Right hindlimb (tissue), 1 donor: ENCODE data around the gene ST3GAL5.
"Not testable (repeated sequence)": the region's sequence is repeated elsewhere in the genome, so short reads cannot be mapped to it uniquely, and the experiment has no call there.

Source experiments
- DNase-seq: peaks from one replicate; pipeline ENCODE4 v3.0.0-alpha.2; 2018

Gene ST3GAL5

GRCh38 chr2:85830645-85831044 lies 58.1 kb downstream of the ST3GAL5 start:
- no peak for DNase-seq

DNA sequence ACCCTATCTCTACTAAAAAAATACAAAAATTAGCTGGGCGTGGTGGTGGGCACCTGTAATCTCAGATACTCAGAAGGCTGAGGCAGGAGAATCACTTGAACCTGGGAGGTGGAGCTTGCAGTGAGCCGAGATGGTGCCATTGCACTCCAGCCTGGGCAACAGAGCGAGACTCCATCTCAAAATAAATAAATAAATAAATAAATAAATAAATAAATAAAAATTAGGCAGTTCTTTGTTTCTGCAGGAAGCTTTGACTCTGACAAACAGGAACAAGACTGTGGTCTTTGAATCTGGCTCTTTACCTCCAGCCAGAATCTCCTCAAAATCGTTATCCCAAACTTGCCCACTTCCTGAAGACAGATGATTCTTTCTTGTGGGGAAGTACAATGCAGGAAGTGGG lies 59.4 kb downstream of the ST3GAL5 start:
- not testable (repeated sequence) for DNase-seq

DNA sequence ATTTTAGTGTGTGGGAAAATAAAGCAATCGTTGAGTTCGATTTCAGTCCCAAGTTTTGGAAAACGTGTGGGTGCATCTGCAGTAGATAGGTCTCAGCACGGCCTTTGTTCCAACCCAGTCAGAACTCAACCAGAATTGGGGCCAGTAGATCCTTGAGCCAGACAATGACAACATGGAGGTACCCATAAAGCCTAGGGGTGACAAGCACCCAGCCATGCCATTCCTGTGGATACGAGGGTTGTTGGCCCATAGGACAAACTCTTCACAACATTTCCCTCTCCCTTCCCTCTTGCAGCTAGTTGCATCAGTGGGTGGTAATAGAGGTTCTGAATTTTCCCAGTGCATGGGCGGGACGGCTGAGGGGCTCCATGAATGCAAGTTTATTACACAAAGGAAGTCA lies 60.1 kb downstream of the ST3GAL5 start:
- no peak for DNase-seq

GRCh38 chr2:85827879-85828569 lies 60.8 kb downstream of the ST3GAL5 start:
- DNase-seq: no peak

DNA sequence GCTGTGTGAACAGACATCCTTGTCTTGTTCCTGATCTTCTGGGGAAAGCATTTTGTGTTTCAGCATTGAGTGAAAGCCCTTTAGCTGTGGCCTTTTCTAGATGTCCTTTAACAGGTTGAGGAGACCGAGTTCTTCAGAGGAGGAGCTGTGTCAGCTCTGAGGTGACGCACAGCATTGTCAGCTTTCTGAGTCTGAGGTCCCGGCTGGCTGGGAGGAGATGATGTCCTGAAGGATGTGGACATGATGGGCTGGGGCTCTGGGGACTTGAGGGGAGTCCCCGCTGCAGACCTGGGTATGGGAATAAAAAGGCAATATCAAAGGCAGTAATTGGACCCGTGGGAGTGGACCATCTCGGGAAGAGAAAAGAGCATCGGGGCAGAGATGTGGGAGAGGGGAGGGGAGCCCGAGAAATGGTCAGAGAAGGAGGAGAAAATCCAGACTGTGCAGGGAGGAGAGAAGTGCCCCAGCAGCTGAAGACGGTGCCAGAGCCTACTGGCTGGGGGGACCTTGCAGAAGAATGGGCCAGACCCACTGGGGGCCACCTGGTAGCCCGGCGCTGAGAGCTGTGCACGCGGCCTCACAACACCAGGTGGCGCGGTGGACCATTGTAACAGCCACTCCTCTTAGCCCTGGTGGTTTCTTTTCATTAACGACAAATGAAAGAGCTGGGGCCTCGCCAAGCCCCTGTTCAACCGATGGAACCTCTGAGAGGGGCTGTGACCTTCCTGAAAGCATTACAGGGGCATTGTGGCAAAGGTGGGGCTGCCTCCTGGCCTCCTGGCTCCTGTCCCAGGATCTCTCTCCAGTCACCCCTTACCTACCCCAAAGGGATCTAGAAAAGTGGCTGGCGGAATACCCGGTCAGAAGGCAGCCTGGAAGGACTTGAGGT lies 61.6 kb downstream of the ST3GAL5 start:
- DNase-seq: peak; percentile 80

- DNase-seq: no peak
Observed at GRCh38 chr2:85823951-85824350, 64.8 kb downstream of the ST3GAL5 start.

- DNase-seq: no peak
Observed at GRCh38 chr2:85822766-85823165, 66.0 kb downstream of the ST3GAL5 start.

DNA sequence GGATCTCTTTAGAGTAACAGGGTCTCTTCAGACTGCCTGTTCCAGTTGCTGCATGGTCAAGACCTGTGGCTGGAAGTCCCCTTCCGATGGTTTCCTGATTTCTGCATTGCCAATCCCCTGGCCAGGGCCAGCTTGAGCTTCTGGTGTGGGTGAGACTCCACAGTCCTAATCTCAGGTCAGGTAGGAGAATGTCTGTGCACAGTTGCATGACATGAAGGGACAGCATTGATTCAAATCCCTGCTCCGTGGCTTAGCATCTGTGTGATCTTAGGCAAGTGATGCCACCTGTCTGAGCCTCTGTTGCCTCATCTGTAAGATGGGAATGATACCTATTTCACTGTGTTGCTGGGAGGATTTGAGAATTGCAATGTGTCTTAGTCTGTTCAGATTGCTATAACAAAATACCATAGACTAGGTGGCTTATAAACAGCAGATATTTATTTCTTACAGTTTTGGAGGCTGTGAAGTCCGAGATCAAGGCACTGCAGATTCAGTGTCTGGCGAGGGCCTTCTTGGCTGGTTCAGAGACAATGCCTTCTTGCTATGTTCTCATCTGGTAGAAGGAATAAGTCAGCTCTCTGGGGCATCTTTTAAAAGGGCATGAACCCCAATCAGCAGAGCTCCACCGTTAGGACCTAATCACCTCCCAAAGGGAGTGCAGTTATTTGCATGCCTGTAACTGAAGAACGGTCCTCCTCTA lies 68.8 kb downstream of the ST3GAL5 start:
- DNase-seq: no peak

DNA sequence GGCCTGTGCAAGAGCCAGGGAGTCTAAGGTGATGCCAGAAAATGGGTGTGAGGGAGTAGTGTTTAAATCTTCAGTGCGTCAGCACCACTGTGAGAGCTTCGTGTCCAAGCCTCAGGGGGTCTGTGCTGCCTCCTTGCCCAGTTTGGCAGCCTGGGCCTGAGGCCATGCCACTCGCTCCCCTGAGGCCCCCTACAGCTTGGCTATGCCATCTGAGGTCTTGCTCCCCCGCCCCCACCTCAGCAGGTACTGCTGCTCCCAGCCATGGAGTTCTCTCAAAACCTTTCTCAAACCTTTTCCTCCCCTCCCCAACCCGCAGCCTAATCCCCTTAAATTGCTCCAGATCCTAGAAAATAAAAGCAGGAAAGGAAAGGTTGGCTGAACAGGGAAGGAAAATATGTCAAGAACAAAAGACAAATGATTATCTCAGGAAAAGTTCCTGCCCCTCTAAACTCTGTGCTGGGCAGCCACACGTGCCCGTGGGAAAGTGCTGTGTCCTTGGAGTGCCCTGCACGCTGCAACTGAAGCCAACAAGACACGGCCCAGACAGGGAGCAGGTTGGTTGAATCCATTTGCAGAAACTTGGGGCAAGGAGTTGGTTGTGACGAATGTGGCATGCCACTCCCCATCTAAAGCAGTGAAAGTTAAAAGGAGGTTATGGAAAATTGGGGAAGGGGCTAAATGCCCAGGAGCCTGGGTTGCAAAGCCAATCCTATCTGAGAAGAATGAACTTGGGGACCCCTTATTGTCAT lies 73.8 kb downstream of the ST3GAL5 start:
- no peak for DNase-seq

GRCh38 chr2:85813982-85814801 lies 74.6 kb downstream of the ST3GAL5 start:
- peak; percentile 93 for DNase-seq

GRCh38 chr2:85813211-85813981 lies 75.4 kb downstream of the ST3GAL5 start:
- DNase-seq: no peak

DNA sequence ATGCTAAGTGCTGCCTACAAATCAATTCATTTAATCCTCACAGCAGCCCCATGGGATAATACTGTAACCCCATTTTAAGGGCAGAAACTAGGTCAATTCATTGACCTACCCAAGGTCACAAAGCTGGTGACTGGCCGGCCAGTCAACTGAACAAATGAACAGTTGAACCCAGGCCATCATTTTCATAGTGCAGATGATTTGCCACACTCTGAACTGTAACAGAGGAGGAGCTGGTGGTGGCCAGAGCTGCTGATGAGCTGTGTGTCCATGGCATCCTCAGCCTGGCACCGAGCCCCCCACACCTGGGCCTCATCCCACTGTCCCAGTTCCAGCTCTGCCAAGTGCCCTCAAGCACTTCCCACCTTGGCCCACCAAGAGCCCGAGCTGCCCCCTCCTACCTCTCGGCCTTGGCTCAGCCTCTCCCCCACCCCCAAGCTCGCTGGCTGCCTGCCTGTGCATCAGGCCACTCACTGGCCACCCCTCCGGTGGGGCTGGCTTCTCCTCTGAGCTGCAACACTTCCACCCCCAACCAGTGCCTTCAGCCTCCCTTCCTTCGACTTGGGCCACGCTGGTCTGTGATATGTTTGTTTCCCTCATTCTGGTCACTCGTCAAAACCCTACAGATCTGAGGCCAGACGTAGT lies 76.6 kb downstream of the ST3GAL5 start:
- DNase-seq: peak; percentile 34

- DNase-seq: peak; percentile 86
Observed at GRCh38 chr2:85811180-85812093, 77.4 kb downstream of the ST3GAL5 start.

DNA sequence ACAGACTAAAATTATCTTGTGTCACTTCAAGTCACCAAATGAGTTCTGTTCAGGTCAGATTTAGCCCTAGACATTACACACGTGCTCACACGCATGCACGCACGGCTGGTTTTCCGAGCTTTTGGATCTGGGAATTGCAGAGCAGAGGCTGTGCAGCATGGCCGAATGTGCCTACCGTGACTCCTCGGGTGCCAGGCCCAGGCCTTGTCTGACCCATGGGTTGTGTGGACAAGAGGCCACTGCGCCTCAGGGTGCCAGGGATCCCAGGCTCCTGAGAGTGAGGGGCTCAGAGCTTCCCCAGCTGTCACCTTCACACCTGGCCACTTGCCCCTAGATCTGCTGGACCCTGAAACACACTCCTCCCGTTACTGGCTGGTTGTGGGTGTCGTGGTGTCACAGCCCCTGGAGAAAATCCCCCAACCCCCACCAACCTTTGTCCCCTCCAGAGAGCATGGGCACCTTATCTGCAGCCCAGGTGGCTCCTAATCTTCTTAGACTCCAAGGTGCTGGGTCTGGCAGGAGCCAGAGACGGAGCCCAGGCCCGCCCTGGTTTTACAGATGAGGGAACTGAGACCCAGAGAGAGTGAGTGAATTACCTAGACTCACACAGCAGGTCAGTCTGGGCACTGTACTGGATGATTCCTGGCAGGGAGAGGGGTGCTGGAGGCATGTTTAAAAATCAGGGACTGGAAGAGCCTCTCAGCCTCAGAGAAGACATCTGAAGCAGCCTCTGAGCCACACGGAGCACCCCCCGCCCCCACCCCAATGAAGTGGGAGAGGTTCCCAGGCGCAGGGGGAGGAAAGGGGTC lies 78.2 kb downstream of the ST3GAL5 start:
- DNase-seq: peak; percentile 65

- no peak for DNase-seq
Observed at GRCh38 chr2:85807756-85808155, 81.0 kb downstream of the ST3GAL5 start.

GRCh38 chr2:85806358-85807118 lies 82.3 kb downstream of the ST3GAL5 start:
- DNase-seq: no peak

GRCh38 chr2:85804583-85804982 lies 84.2 kb downstream of the ST3GAL5 start:
- DNase-seq: no peak
